Immature natural killer cell (primary cell): ENCODE results near the gene TYROBP. TPM values are rescaled to one million over a fixed set of nuclear protein-coding genes. Genes with fewer than 3 reads are reported as not detected.
"Not testable (repeated sequence)": the region's sequence is repeated elsewhere in the genome, so short reads cannot be mapped to it uniquely, and the experiment has no call there.

Experiments
- DNase-seq, 3 donors: peaks; one replicate each; pipeline ENCODE4 v3.0.0; 2022; ENCODE audit warnings: mixed read lengths in 1 of 3
- H3K27ac Mint-ChIP-seq, 6 donors: one replicate each; pipeline ENCODE4 v1.8.0; 2020; ENCODE audit warnings: mixed read lengths in 6 of 6, mild to moderate bottlenecking in 5 of 6, inconsistent platforms in 4 of 6, moderate library complexity in 3 of 6
- H3K27me3 Mint-ChIP-seq, 3 donors: one replicate each; pipeline ENCODE4 v1.8.0; 2020 to 2021; ENCODE audit warnings: low read depth in 3 of 3, mild to moderate bottlenecking in 3 of 3, mixed read lengths in 3 of 3, moderate library complexity in 3 of 3, inconsistent platforms in 1 of 3
- H3K36me3 Mint-ChIP-seq, 3 donors: one replicate each; pipeline ENCODE4 v1.8.0; 2020; ENCODE audit warnings: mixed read lengths in 3 of 3, inconsistent platforms in 2 of 3, mild to moderate bottlenecking in 2 of 3
- H3K4me1 Mint-ChIP-seq, 2 donors: one replicate each; pipeline ENCODE4 v1.8.0; 2020; ENCODE audit warnings: inconsistent platforms in 2 of 2, mild to moderate bottlenecking in 2 of 2, mixed read lengths in 2 of 2, moderate library complexity in 1 of 2
- H3K4me3 Mint-ChIP-seq, 5 donors: one replicate each; pipeline ENCODE4 v1.8.0; 2020; ENCODE audit warnings: mild to moderate bottlenecking in 5 of 5, mixed read lengths in 5 of 5, inconsistent platforms in 3 of 5, moderate library complexity in 3 of 5
- H3K9me3 Mint-ChIP-seq, 6 donors: one replicate each; pipeline ENCODE4 v1.8.0; 2020; ENCODE audit warnings: mild to moderate bottlenecking in 6 of 6, mixed read lengths in 6 of 6, inconsistent platforms in 4 of 6, moderate library complexity in 3 of 6
- polyA plus RNA-seq, 3 donors: library from polyadenylated mRNA; unstranded; fragments of 300-500 nt; fragmentation: Illumina TruSeq; gene quantifications; one replicate each; pipeline ENCODE4 v1.2.3, GENCODE V29; 2021

Gene TYROBP
- polyA plus RNA-seq, 3 donors from 2014 or later, result 2,771 to 3,312 (median 2,871) TPM

DNA sequence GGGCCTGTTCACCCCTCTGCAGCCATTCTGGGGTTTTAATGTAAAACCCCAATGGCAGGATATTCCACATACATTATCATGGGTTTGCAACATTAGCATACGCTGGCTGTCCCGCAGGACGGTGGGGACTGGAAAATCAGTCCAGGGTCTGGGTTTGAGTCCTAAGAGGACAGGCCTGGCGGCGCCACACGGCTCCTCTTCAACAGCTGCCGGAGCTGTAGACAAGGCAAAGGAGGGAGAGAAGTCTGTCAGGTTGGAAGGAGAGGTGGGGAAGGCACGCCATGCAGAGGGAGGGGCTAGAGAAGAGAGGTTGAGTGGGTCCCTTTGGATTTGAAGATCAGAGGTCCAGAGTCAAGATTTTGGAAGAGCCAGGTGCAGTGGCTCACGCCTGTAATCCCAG is 19.7 kb downstream of the TYROBP start:
- Mint-ChIP-seq H3K4me1 (peaks cover 8 to 10% of the 10 kb centered on the region in 2 donors), H3K27me3 (peaks cover 0 to 4% (median 0%) of the 10 kb centered on the region in 3 donors), H3K4me3 (no peak overlapping the region), H3K9me3 (no peaks in the 10 kb centered on the region), H3K36me3 (peaks cover 17 to 38% (median 31%) of the 10 kb centered on the region in 3 donors), H3K27ac (peak overlapping the region in 2 of 6 donors; percentile 36 to 78)
- DNase-seq, result no peak

DNA sequence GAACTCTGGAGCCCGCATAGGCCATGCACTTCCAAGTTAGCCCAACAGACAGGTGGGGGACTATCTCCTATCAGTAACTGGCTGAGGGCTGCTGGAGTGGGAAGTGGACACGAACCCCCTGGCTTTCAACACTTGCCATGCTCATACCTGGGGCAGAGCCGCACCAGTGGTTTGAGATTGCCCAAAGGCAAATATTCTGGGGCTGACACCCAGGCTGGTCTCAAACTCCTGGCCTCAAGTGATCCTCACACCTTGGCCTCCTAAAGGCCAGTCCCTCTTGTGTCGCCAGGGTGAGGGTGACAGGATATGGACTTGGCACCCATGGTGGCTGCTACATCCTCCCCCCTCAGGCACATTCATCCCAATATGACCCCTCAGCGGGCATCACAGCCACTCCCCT is 20.9 kb downstream of the TYROBP start:
- Mint-ChIP-seq H3K4me3 (no peak overlapping the region), H3K27ac (peak overlapping the region in 1 of 6 donors; percentile 70), H3K4me1 (peaks cover 3 to 9% of the 10 kb centered on the region in 2 donors), H3K36me3 (peaks cover 13 to 30% (median 22%) of the 10 kb centered on the region in 3 donors), H3K9me3 (no peaks in the 10 kb centered on the region), H3K27me3 (peaks cover 0 to 4% (median 0%) of the 10 kb centered on the region in 3 donors)
- DNase-seq, result no peak

DNA sequence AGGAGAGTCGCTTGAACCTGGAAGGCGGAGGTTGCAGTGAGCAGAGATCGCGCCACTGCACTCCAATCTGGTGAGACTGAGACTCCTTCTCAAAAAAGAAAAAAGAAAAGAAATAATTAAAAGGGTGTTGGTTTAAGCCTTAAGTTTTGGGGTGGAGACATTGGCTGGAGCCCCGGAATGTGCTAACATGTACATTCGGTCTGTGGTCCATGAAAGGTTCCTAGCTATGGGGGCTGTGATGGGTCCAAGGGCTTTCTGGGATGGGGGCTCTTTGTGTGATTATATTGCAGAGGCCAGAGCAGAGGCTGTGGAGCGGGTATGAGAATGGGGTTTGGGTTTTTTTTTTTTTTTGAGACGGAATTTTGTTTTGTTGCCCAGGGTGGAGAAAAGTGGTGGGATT is 22.2 kb downstream of the TYROBP start:
- peak overlapping the region in 3 of 6 donors; percentile 39 to 60 (median 57) for H3K27ac Mint-ChIP-seq
- peaks cover 2 to 4% (median 3%) of the 10 kb centered on the region in 3 donors for H3K27me3 Mint-ChIP-seq
- no peaks in the 10 kb centered on the region for H3K9me3 Mint-ChIP-seq
- H3K36me3 Mint-ChIP-seq, result peaks cover 13 to 28% (median 20%) of the 10 kb centered on the region in 3 donors
- H3K4me3 Mint-ChIP-seq, result no peak overlapping the region
- peaks cover 6 to 9% of the 10 kb centered on the region in 2 donors for H3K4me1 Mint-ChIP-seq
- DNase-seq, result no peak

DNA sequence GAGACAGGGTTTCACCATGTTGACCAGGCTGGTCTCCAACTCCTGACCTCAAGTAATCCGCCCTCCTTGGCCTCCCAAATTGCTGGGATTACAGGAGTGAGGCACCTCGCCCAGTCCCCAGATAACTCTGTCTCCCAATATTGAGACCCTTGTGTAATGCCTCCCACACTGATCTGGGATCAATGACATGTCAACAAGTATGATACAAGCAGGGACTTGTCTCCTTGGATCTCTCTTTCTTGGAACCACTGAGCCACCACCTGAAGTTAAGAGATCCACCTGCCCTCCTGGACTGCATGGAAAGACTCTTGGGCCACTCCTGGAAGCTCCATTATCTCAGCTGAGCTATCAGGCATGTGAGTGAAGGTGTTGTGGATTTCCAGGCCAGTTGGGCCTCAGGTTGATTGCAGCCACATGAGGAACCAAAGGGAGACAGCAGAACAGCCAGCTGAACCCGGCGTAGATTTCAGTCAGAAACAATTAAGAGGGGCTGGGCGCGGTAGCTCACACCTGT is 22.8 kb downstream of the TYROBP start:
- Mint-ChIP-seq H3K27me3 (peaks cover 2 to 4% (median 3%) of the 10 kb centered on the region in 3 donors), H3K27ac (peak overlapping the region in 3 of 6 donors; percentile 48 to 67 (median 56)), H3K9me3 (no peaks in the 10 kb centered on the region), H3K4me3 (no peak overlapping the region), H3K4me1 (peaks cover 6 to 8% of the 10 kb centered on the region in 2 donors), H3K36me3 (peaks cover 13 to 26% (median 18%) of the 10 kb centered on the region in 3 donors)
- no peak for DNase-seq

DNA sequence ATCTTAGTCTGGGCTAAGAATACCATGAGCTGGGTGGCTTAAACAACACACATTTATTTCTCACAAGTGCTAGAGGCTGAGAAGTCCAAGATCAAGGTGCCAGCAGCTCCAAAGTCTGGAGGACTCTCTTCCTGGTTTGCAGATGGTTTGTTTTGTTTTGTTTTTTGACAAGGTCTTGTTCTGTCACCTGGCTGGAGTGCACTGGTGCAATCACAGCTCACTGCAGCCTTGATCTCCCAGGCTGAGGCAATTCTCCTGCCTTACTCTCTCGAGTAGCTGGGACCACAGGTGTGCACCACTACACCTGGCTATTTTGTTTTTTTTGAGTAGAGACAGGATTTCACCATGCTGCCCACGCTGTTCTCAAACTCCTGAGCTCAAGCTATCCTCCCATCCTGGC is 24.2 kb downstream of the TYROBP start:
- H3K27ac Mint-ChIP-seq, result no peak overlapping the region
- peaks cover 9 to 17% (median 9%) of the 10 kb centered on the region in 3 donors for H3K36me3 Mint-ChIP-seq
- H3K4me1 Mint-ChIP-seq, result peaks cover 6 to 9% of the 10 kb centered on the region in 2 donors
- H3K27me3 Mint-ChIP-seq, result peaks cover 6 to 10% (median 9%) of the 10 kb centered on the region in 3 donors
- no peaks in the 10 kb centered on the region for H3K9me3 Mint-ChIP-seq
- no peak overlapping the region for H3K4me3 Mint-ChIP-seq
- no peak for DNase-seq

DNA sequence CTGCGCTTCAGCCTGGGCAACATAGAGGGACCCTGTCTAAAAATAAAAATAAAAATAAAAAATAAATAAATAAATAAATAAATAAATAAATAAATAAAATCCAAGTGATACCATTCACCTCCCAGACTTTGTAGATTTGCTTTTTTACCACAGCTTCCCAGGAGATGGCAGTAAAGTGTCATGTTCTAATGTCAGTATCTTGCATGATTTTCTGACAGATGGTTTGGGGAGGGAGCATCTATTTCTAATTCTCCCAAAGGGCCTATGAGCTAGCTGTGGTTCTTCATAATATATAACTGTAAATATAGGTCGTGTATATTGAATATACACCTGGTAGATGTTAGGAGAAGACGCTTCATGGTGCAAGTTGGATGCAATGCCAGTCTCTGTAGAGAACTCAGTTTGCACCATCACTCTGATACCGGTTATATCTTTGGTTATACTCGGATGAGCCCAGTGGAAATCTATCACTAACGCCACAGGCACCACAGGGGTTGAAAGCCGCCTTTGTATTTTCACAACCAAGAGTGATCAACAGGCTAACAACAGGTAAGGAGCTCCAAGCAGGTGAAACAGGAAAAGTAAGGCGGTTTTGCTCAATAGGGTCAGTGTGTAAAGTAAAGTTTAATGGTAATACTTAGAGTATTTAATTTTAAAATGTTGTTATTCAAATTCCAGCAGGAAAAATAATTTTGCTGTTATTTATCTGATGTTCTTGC is 25.8 kb downstream of the TYROBP start:
- Mint-ChIP-seq H3K36me3 (peaks cover 0 to 6% (median 4%) of the 10 kb centered on the region in 3 donors), H3K4me1 (peaks cover 6 to 8% of the 10 kb centered on the region in 2 donors), H3K4me3 (no peak overlapping the region), H3K27ac (peak overlapping the region in 3 of 6 donors; percentile 7 to 82 (median 76)), H3K27me3 (peaks cover 6 to 16% (median 10%) of the 10 kb centered on the region in 3 donors), H3K9me3 (no peaks in the 10 kb centered on the region)
- peak; percentile 67 to 77 (median 69) for DNase-seq

DNA sequence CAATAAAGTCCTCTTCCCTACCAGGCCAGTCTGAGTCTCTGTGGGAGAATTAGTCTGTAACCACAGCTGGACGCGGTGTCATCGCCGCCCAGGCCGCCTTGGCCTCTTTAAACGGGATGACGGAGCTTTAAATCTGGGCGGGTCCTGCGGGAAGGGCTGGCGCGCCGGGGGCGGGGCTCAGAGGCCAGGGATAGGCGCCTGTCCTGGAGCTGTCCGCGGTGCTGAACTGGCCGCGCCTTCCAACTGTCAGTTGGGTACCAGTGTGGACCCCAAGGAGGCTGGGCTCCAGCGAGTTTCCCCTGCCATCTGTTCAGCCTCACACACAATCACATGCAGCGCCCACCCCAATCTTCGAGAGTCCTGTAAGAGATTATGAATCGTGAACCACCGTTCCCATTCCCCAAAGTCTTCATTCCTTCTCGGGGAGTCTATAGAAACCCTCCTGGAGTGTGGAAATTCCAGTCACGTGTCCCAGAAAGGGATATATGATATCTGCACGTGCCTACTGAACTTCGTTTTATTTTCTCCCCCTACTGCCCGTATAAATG is 28.3 kb downstream of the TYROBP start:
- no peaks in the 10 kb centered on the region for H3K36me3 Mint-ChIP-seq
- H3K27me3 Mint-ChIP-seq, result peaks cover 8 to 17% (median 12%) of the 10 kb centered on the region in 3 donors
- DNase-seq, result peak; percentile 64 to 69 (median 65)
- peaks cover 6 to 8% of the 10 kb centered on the region in 2 donors for H3K4me1 Mint-ChIP-seq
- H3K9me3 Mint-ChIP-seq, result no peaks in the 10 kb centered on the region
- no peak overlapping the region for H3K4me3 Mint-ChIP-seq
- no peak overlapping the region for H3K27ac Mint-ChIP-seq

DNA sequence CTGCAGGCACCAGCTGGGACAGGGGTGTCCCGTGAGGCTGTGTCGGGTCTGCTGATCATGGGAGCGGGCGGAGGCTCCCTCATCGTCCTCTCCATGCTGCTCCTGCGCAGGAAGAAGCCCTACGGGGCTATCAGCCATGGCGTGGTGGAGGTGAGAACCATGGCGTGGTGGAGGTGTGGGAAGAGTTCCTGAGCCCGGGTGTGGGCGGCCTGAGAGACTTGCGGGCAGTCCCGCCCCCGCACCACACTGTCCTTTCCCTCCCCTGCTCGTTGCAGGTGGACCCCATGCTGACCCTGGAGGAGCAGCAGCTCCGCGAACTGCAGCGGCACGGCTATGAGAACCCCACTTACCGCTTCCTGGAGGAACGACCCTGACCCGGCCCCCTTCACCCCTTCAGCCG is 29.0 kb downstream of the TYROBP start:
- Mint-ChIP-seq H3K4me3 (no peak overlapping the region), H3K4me1 (peaks cover 6 to 8% of the 10 kb centered on the region in 2 donors), H3K27me3 (peaks cover 8 to 18% (median 12%) of the 10 kb centered on the region in 3 donors), H3K36me3 (no peaks in the 10 kb centered on the region), H3K9me3 (no peaks in the 10 kb centered on the region), H3K27ac (no peak overlapping the region)
- DNase-seq, result no peak

DNA sequence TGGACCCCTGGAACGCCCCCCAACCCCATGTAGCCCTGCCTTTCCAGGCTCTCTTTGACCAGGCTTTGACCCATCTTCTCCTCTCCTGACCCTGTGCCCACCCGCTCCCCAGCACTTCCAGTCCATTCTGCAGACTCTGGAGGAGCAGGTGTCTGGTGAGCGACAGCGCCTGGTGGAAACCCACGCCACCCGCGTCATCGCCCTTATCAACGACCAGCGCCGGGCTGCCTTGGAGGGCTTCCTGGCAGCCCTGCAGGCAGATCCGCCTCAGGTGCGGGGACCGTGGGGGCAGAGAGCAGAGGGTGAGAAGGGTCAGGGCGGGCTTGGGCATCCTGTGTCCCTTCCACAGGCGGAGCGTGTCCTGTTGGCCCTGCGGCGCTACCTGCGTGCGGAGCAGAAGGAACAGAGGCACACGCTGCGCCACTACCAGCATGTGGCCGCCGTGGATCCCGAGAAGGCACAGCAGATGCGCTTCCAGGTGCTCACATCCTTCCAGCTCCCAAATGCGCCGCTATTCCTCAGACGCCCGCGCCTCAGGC is 33.6 kb downstream of the TYROBP start:
- Mint-ChIP-seq H3K36me3 (no peaks in the 10 kb centered on the region), H3K27me3 (peaks cover 13 to 20% (median 15%) of the 10 kb centered on the region in 3 donors), H3K4me1 (peaks cover 7 to 9% of the 10 kb centered on the region in 2 donors), H3K9me3 (no peaks in the 10 kb centered on the region), H3K27ac (no peak overlapping the region), H3K4me3 (no peak overlapping the region)
- DNase-seq, result no peak

DNA sequence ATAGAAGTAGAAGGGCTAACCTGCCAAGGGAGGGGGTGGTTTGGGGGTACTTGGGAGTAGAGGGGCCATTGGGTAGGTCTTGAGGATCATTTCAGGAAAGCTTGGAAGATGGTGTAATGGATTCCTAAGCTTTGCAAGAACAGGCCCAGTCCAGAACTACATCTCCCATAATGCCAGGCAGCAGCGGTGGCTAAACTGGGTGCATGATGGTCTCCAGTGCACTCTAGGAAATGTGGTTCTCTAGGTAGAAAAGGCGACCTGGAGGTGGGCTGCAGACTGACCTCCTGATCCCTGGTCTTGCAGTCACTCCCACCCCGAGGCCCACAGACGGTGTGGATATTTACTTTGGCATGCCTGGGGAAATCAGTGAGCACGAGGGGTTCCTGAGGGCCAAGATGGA is 35.9 kb downstream of the TYROBP start:
- Mint-ChIP-seq H3K9me3 (no peaks in the 10 kb centered on the region), H3K27ac (no peak overlapping the region), H3K4me1 (peaks cover 15 to 16% of the 10 kb centered on the region in 2 donors), H3K27me3 (peaks cover 18 to 26% (median 19%) of the 10 kb centered on the region in 3 donors), H3K36me3 (no peaks in the 10 kb centered on the region), H3K4me3 (no peak overlapping the region)
- no peak for DNase-seq

DNA sequence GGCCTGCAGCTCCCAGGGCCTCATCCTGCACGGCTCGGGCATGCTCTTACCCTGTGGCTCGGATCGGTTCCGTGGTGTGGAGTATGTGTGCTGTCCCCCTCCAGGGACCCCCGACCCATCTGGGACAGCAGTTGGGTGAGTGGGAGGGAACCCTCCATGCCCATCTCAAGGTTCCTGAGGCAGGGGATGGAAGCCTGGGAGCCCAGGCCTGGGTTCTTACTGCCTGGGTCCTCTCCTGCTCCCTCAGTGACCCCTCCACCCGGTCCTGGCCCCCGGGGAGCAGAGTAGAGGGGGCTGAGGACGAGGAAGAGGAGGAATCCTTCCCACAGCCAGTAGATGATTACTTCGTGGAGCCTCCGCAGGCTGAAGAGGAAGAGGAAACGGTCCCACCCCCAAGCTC is 36.5 kb downstream of the TYROBP start:
- H3K4me1 Mint-ChIP-seq, result peaks cover 15 to 16% of the 10 kb centered on the region in 2 donors
- H3K4me3 Mint-ChIP-seq, result no peak overlapping the region
- no peaks in the 10 kb centered on the region for H3K9me3 Mint-ChIP-seq
- no peak for DNase-seq
- H3K36me3 Mint-ChIP-seq, result no peaks in the 10 kb centered on the region
- H3K27ac Mint-ChIP-seq, result no peak overlapping the region
- peaks cover 19 to 26% (median 20%) of the 10 kb centered on the region in 3 donors for H3K27me3 Mint-ChIP-seq

DNA sequence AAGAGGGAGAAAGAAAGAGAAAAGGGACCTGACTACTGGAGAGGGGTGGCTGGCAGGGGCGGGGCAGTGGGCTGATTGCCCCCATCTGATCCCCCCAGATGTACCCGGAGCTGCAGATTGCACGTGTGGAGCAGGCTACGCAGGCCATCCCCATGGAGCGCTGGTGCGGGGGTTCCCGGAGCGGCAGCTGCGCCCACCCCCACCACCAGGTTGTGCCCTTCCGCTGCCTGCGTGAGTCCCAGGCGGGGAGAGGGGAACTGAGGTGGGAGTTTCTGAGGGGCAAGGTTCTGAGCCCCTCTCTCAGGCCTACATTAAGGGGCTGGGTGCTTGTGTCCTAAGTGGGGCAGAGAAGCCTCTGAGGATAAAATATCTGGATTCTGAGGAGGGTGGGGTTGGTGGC is 37.3 kb downstream of the TYROBP start:
- Mint-ChIP-seq H3K27ac (no peak overlapping the region), H3K27me3 (peaks cover 18 to 24% (median 23%) of the 10 kb centered on the region in 3 donors), H3K4me1 (peaks cover 15 to 16% of the 10 kb centered on the region in 2 donors)

DNA sequence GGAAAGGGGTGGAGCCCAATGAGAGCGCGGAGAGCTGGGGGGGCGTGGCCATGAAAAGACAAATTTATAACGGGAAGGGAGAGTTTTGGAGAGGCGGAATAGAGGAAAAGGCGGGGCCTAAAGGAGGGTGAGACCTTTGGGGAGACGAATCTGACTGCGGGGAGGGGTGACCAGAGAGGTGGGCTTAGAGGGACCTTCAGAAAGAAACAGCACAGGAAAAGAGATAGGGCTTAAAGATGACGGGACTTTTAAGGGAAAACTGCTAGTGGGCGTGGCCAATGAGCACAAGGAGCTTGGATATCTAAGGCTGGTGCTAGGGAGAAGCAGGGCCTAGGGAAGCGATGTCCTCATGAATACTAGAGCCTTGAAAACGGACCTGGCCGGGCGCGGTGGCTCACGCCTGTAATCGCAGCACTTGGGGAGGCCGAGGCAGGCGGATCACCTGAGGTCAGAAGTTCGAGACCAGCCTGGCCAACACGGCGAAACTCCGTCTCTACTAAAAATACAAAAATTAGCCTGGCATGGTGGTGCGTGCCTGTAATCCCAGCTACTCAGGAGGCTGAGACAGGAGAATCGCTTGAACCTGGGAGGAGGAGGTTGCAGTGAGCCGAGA is 37.9 kb downstream of the TYROBP start:
- DNase-seq, H3K9me3 Mint-ChIP-seq, H3K36me3 Mint-ChIP-seq: not testable (repeated sequence)
- H3K27ac Mint-ChIP-seq, result peak overlapping the region in 1 of 6 donors; percentile 28
- peaks cover 15 to 27% (median 24%) of the 10 kb centered on the region in 3 donors for H3K27me3 Mint-ChIP-seq
- H3K4me1 Mint-ChIP-seq, result peaks cover 15 to 16% of the 10 kb centered on the region in 2 donors
- peak overlapping the region; percentile 42 to 67 (median 62) for H3K4me3 Mint-ChIP-seq

More for the DNA sequence above, 37.3 kb downstream of the TYROBP start:
- no peak for DNase-seq
- Mint-ChIP-seq H3K9me3 (no peaks in the 10 kb centered on the region), H3K4me3 (no peak overlapping the region), H3K36me3 (no peaks in the 10 kb centered on the region)
